ENCODE data around the gene CASS4.

CASS4 gene

DNA sequence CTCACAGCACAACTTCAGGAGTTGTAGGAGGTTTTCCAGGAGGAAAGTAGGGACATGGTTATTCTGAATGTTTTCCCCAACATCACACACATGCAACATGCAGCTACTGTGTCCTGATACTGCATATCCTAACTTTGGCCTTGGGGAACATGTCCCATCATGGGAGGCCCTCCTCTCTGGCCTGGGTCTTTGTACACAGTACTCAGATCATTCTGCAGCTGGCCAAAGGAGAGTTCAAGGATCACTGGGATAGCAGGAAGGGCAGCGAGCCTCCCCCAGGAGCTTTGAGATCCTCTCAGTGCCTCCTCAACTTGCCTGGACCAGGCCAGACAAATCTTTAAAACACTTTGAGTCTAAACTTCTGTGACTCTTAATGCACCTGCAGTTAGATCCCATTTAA is 12.9 kb downstream of the CASS4 start:
- no peak for DNase-seq (ENCODE audit: low read depth)

GRCh38 chr20:56426026-56426425 is 14.0 kb downstream of the CASS4 start:
- no peak for DNase-seq (ENCODE audit: low read depth)

DNA sequence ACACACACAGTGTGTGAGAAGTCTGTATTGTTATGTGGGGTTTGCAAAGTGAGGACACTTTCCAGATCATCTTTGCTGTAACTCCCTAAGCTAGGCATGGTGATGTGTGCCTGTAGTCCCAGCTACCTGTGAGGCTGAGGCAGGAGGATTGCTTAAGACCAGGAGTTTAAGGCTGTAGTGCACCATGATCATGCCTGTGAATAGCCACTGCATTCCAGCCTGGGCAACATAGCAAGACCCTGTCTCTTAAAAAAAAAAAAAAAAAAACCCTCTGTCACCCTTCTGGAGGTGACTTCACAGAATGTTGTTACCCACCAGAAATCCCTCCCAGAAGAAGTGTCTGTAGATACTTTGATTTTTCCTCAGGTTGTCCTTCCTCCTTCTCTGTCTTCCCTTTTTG is 14.9 kb downstream of the CASS4 start:
- DNase-seq (ENCODE audit: low read depth), result no peak

DNA sequence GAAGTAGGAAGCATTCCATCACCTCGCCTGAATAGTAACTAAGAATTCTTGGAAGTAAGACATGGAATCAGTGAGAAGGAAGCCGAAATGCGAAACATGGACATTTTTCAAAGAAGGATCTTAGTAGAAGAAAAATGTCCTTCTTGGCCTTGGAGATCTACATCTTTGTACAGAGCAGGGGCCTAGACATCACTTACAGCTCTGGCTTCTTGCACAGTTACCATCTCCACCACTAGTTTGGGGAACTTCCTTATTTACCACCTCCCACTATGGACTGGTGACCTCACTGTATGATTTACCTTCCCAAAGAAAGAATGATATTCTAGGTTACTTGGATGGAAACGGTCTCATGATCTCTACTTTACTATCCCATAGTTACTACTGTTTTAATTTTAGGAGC is 15.7 kb downstream of the CASS4 start:
- no peak for DNase-seq (ENCODE audit: low read depth)

DNA sequence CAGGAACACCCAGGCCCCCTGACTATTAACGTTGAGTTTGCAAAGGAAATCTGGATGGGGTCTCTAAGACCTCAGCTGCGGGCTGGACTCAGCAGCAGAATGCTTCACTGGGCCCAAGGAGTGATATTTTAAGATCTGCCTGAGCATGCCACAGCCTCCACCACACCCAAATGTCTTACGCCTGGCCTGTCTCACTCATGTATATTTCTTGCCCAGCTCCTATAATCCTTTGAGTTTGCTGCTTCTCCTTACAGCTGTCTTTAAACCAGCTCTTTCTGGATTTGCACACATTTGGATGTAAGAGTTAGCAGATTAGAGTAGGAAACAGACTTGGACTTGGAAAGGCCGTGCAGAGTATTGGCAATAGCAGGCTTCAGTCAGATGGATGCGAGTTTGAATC is 16.4 kb downstream of the CASS4 start:
- no peak for DNase-seq (ENCODE audit: low read depth)

GRCh38 chr20:56428881-56429280 is 16.8 kb downstream of the CASS4 start:
- DNase-seq (ENCODE audit: low read depth), result no peak

GRCh38 chr20:56429502-56429901 is 17.4 kb downstream of the CASS4 start:
- DNase-seq (ENCODE audit: low read depth), result peak; percentile 59

DNA sequence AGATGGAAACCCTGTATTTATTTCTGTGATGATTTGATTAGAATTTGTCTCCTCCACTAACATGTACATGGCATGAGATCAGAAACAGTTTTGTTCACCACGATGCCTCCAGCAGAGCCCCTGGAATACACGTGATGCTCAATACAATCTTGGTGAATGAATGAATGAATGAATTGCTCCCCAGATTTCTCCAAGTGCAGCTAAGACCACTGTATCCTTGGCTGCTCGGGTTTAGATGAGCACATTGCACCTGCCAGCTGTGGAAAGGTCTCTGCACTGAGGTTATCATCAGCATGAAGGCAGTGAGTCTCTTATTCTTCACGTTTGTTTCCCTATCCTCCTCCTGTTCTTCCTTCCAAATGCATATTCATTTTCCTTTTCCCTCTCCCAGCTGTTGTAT is 17.9 kb downstream of the CASS4 start:
- no peak for DNase-seq (ENCODE audit: low read depth)

- DNase-seq (ENCODE audit: low read depth), result no peak
Measured at GRCh38 chr20:56430461-56430860, 18.4 kb downstream of the CASS4 start.

- DNase-seq (ENCODE audit: low read depth), result no peak
Measured at GRCh38 chr20:56430957-56431356, 18.9 kb downstream of the CASS4 start.

DNA sequence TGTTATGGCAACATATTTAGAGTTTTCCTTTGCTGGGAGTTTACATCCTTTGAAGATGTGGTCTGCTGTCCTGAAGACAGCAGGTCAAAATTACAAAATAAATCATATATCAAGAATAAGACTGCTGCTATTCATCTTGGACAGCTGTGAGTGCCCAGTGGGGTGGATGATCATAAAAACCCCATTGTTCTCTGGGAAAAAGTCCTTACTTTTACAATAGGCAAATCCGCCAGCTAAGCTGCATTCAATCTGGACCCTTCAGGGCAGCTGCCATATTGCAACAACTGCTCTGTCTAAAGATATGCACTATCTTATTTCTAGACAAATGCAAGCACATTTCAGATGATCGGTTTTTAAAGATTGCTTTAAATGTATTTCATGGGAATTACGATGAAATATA is 19.4 kb downstream of the CASS4 start:
- no peak for DNase-seq (ENCODE audit: low read depth)

- no peak for DNase-seq (ENCODE audit: low read depth)
Measured at GRCh38 chr20:56433221-56433879, 21.3 kb downstream of the CASS4 start.

DNA sequence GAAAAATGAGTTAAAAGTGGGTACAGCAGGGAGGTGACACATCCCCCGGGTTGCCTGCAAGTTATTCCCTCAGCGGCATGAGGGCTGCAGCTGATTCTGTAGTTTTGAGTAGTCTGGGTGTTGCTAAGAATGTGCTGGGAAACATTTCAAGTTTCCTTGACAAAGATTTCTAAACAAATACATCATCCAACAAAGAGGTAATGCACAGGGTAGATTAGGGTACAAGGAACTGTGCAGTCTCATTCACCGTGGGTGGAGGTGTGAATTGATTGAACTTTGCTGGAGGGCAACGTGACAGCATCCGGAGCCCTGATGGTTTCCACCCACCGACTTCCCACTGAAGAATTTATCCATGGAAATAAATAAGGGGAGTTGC is 21.8 kb downstream of the CASS4 start:
- peak; percentile 87 for DNase-seq (ENCODE audit: low read depth)

- DNase-seq (ENCODE audit: low read depth), result no peak
Measured at GRCh38 chr20:56437196-56437960, 25.3 kb downstream of the CASS4 start.

DNA sequence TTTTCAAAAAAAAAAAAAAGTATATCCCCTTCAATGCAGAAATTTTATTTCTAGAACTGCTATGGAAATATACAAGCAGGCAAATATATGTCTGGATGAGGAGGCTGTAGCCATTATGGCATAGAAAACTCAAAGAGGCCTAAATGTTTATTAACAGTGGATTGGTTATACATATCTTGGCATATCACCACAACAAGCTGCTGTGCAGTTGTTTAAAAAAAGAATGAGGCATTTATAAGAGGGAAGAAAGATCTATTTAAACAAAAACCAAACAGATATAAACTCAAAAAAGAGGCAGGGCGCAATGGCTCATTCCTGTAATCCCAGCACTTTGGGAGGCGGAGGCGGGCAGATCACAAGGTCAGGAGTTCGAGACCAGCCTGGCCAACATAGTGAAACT is 26.2 kb downstream of the CASS4 start:
- no peak for DNase-seq (ENCODE audit: low read depth)

DNA sequence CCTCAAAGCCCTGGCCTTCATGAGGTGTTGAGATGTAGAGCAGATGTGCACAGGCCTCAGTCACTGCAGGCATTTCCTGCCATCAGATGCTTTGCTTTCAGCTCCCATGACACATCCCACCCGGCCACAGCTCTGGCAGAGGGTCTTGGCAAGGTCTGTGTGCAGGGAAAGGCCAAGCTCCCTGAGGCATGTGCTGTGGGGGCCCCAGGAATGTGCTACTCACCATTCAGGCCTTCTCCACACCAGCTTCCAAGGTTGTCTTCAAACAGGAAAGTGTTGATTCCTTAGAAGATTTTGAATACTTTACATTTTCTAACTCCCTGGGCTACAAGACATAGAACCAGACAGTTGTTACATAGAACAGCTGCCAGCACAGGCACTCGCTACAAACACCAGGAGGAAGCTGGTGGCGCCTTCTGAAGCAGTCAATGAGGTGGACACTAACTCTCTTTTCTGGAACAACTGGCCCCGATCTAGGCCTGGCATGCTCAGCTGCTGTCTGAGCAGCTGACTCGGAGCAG is 27.8 kb downstream of the CASS4 start:
- DNase-seq (ENCODE audit: low read depth), result peak; percentile 99

GRCh38 chr20:56440346-56441007 is 28.4 kb downstream of the CASS4 start:
- no peak for DNase-seq (ENCODE audit: low read depth)

GRCh38 chr20:56442389-56443365 is 30.6 kb downstream of the CASS4 start:
- DNase-seq (ENCODE audit: low read depth), result no peak

DNA sequence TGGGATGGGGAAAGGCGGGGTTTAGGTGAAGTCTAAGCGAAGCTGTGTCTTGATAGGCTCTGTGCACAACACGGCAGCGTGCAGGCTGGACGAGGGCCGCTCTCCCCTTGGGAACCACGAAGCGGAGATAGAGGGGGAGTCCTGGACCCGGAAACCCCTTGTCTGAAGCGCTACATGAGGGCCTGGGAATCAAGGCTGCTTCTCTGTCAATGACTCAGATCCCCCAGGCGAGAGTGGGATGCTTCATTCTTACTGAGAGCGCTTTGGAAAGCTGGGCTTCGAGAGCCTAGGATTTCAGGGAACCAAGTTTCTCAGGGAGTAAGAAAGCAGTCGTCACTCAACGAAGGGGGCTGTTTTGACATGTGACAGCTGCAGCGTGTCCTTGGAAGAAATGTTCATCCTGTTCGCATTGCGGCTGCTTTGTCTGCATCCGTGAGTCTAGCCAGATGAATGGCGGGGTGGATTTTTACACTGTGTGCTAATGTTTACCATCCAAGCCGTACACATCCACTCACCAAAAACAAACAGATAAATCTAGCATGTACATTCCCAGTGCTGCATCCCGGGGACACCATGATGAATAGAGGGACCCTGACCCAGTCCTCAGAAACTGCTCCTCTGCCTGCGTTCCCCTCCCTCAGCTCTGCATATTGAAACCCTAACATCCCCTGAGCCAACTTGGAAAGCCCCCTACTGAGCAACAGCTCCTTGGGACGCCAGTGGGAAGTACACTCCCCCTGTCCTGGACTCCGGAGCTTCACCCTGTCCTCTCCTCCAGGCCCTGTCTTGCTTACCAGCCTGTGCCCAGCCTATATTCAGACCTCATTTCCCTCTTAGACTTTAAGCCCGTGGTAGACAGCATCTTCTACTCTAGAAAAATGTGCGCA is 31.8 kb downstream of the CASS4 start:
- no peak for DNase-seq (ENCODE audit: low read depth)

DNA sequence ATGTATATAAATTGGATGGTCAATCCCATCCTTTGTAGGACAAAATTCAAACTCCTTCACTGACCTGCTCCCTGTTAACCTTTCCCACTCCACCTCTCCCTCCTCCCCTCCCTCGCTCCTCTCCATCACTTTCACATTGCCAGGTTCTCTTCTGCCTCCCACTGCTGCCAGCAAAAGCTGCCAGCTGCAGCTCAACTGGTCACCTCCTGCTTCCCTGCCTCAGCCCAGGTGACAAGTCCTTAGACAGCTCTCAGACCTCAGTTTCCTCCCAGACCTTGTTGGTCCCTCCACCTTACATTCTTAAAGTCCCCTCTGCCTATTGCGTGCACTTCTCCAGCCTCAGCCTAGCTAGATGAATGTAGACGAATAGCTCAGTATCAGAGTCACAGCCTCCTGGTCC is 33.1 kb downstream of the CASS4 start:
- no peak for DNase-seq (ENCODE audit: low read depth)

GRCh38 chr20:56445540-56445939 is 33.5 kb downstream of the CASS4 start:
- DNase-seq (ENCODE audit: low read depth), result no peak
